Measurements from ENCODE around the gene FOXA2.
"Not testable (repeated sequence)": the region's sequence is repeated elsewhere in the genome, so short reads cannot be mapped to it uniquely, and the experiment has no call there.

FOXA2 gene

GRCh38 chr20:22584522-22584921 lies at the start of gene FOXA2:
FOXA2 (minus strand) TSS chr20:22584572; CDS start chr20:22584278, 294 bp downstream.
- DNase-seq (ENCODE audit: low spot score) = no peak

- no peak for DNase-seq (ENCODE audit: low spot score)
Observed at GRCh38 chr20:22630701-22631100, 46.3 kb upstream of the FOXA2 start.

GRCh38 chr20:22629927-22630326 lies 45.6 kb upstream of the FOXA2 start:
- DNase-seq (ENCODE audit: low spot score) = no peak

- DNase-seq (ENCODE audit: low spot score) = no peak
Observed at GRCh38 chr20:22629447-22629846, 45.1 kb upstream of the FOXA2 start.

DNA sequence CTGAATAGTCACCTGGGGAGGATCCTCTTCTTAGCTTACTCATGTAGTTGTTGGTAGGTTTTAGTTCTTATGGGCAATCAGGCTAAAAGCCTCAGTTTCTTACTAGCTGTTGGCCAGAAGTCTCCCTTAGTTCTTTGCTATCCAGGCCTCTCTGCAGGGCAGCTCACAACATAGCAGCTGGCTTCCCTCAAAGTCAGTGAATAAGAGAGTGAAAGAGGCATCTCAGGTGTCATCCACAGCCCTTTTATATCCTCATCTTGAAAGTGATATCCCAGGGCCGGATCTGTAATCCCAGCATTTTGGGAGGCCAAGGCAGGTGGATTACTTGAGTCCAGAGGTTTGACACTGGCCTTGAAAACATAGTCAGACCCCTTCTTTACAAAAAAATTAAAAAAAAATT lies 42.1 kb upstream of the FOXA2 start:
- DNase-seq (ENCODE audit: low spot score) = no peak

DNA sequence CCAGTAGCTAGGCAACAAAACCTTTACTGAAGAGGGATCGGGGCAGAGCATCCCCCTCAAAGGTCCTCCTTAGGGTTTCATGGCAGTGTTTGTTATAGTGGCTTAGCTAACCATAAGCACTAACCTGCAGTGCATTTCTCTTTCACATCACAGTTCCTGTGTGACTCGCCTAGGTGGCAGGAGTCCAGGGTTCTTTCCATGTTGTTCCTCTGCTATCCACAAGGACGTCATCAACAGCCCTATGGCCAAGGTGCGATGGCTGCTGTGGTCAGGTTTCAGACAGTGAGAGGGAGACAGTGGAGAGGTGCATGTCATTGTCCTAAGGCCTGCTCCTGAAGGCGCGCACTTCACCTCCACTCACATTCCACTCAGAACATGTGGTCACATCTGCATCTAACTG lies 38.8 kb upstream of the FOXA2 start:
- DNase-seq (ENCODE audit: low spot score) = no peak

DNA sequence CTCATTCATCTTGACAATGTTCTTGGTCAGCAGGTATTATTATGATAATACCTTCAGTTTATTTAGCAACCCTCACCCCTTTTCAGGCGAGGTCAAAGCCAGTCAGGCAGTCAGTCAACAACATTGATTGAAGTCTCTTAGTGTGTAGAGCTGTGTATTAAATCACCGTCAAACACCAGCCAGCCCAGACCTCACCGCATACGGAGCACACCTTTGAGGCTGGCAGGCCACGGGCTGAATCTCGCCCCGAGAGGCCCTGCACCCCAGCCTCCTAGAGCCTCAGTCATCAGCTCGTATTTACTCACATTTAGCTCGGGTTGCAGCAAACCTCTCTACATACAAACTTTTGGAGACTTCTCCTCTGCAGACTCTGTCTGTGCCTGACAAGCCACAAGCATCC lies 36.0 kb upstream of the FOXA2 start:
- no peak for DNase-seq (ENCODE audit: low spot score)

DNA sequence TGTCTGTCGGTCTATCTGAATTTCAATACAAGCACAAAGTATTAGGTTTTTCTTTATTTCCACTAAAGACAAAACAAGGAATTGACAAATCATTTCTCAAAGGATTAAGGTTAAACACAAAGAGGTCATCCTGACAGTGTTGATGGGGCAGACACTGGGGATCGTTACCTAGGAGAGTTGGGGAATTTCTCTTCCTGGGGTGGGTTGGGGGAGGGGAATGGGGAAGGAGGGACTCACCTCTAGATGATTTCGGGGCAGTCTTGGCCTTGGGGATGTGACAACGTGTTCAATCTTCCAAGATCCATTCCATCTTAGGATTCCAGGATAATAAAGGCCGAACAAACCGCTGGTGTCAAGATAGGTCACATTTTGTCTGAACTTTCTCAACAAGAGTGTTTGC lies 35.4 kb upstream of the FOXA2 start:
- DNase-seq (ENCODE audit: low spot score) = no peak

GRCh38 chr20:22619272-22619671 lies 34.9 kb upstream of the FOXA2 start:
- no peak for DNase-seq (ENCODE audit: low spot score)

- DNase-seq (ENCODE audit: low spot score) = no peak
Observed at GRCh38 chr20:22617160-22617559, 32.8 kb upstream of the FOXA2 start.

- no peak for DNase-seq (ENCODE audit: low spot score)
Observed at GRCh38 chr20:22616551-22616950, 32.2 kb upstream of the FOXA2 start.

DNA sequence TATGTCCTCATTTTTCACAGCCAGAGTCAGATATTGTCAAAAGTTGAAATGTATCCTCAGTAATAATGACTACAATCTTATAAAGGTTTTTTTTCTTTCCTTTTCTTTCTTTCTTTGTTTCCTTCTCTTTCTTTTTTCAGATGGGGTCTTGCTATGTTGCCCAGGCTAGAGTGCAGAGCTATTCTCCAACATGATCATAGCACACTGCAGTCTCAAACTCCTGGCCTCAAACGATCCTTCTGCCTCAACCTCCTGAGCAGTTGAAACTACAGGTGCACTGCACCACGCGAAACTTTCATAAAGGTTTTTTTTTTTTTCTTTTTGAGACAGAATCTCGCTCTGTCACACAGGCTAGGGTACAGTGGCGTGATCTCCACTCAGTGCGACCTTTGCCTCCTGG lies 31.1 kb upstream of the FOXA2 start:
- no peak for DNase-seq (ENCODE audit: low spot score)

GRCh38 chr20:22611636-22612035 lies 27.3 kb upstream of the FOXA2 start:
- no peak for DNase-seq (ENCODE audit: low spot score)

DNA sequence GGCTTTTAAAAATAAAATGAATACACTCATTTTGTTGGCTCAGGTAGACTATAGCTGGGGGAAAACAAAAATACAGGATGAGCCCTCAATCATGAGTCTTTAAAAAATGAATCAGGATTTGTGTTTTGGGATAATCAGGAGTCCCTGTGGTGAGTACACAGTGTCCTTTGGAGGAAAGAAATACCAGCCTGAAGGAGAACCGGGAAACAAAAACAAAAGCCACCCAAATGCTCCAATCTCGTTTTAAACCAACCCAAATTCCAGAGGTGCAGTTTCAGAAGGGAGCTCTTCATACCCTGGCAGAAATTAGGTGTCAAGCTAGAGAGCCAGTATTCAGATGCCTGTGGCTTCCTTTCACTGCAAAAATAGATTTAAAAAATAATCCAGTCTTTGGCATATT lies 23.3 kb upstream of the FOXA2 start:
- no peak for DNase-seq (ENCODE audit: low spot score)

DNA sequence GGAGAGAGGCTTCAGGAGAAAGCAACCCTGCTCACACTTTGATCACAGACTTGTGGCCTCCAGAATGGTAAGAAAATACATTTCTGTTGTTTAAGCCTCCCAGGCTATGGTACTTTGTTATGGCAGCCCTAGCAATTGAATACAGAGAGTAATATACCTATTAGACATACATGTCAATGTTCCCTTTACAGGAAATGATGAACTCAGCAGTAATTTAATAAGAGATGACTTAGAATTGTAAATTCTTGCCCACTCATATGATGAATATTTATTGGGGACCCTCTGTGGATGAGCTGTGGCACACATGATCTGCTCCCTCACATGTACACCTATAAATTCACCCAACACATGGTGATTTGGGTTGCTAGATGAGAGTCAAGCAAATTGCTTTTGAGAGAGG lies 20.4 kb upstream of the FOXA2 start:
- no peak for DNase-seq (ENCODE audit: low spot score)

DNA sequence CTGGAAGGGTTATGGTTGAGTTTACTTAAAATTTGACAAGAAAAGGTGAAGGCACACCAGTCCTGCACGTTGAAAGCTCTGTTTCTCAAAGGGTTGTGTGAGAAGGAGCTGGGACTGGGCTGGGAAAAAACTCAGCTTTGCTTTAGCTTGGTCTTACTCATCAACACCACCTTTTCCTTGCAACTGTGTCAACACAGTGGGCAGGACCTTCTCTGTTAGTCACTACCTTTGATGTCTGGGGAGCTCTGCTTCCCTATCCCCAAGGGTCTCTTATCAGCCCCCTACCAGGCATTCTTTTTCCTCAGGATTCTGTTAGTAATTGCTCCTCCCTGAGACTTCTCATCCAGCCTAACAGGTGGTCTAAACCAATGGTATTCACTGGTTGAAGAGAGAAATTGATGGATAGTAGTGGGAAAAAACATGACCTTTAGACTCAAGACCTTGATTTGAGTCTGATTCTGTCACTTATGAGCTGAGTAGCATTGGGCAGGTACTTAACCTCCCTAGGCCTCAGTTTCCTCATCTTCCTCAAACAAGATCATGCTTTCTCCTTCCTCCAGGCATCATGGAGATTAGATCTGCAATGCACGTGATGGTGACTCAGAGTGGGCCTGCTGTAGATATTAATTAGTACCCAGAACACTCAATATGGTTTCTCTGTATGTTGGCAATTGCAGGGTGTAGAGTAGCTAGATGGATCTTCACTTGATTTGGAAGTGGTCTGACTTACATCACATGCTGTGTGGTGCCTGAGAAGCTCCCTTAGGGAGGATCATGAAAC lies 17.2 kb upstream of the FOXA2 start:
- DNase-seq (ENCODE audit: low spot score) = no peak

GRCh38 chr20:22599258-22599657 lies 14.9 kb upstream of the FOXA2 start:
- not testable (repeated sequence) for DNase-seq (ENCODE audit: low spot score)

DNA sequence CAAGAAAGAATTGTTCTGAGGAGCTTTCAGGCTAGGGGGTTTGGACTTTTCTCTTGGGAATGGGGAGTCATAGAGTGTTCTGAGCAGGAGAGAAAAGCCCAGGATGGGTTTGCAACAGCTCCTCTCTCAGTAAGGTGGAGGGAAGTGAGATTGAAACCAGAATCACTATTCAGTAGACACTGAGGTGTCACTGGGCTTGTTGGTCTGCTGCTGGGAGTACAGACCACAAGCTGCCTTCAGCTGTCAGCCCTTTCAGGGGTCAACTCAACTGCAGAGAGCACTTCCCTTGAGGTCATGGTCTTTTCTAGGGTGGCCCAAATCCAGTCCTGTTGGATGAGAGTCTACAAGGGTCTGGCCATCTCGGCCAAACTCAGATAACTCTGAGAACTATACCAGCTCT lies 12.9 kb upstream of the FOXA2 start:
- DNase-seq (ENCODE audit: low spot score) = no peak

DNA sequence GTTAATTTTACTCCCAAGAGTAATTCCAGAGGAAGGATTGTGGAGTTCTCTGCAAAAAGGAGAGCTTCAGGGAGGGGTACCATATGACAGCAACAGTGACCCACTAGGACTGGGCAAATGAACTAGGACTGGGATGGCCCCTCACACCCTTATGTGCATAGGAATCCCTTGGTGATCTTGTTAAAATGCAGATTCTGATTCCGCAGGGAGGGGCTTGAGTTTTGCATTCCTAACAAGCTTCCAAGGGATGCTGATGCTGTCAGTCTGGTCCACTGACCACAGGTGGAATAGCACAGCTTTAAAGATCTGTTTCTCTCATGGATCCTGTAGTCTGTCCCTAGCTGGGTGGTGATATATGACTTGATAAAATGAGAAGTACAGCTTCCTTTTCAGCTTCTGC lies 6.3 kb upstream of the FOXA2 start:
- DNase-seq (ENCODE audit: low spot score) = no peak

- DNase-seq (ENCODE audit: low spot score) = no peak
Observed at GRCh38 chr20:22586645-22587310, 2.4 kb upstream of the FOXA2 start.

GRCh38 chr20:22585786-22586493 lies 1.6 kb upstream of the FOXA2 start:
- no peak for DNase-seq (ENCODE audit: low spot score)

DNA sequence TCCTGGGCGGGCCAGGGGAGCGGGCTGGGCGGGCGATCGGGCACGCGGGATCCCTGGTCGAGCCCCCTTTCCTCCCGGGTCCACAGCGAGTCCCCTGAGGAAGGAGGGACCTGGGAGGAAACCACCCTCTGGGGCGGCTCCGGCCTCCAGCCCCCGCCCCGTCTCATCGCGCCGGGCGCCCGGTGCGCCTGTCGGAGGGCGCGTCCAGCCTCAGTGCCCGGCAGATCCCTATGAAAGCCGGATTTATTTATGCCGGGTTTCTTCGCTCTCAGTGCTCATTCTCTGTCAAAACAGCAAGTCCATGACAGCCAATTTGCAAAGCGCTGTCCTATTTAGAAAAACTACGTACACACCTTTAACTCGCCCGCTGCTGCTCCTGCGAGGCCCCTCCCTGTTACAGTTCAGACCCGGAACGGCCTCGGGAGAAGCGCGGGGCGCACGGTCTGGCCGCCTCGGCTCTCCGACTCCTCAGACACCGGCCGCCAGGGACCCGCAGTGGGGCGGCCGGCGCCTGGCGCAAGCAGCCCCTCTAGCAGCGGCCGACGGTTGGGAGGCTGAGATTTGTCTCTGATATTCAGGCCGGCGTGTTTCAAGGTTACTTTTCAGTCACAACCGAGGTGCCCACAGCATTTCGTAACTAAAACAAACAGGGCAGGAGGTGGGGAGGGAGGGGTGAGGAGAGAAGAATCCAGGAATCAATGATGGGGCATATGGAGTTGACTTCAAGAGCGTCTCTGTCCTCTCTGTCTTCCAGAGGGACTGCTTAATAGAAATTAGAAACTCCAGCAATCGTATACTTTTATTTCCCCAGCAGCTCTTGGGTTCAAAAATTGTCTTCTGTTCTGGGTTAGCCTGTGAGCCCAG lies 782 bp upstream of the FOXA2 start:
- no peak for DNase-seq (ENCODE audit: low spot score)
